Measurements from ENCODE around the gene IGF2BP2. TPM values are rescaled to one million over a fixed set of nuclear protein-coding genes. Genes with fewer than 3 reads are reported as not detected.

IGF2BP2 gene
- total and polyA plus RNA-seq, 2 of the 13 experiments (the other 11 are each of a cell fraction or from before 2014, with no cell fraction given): 6.5 to 46.0 TPM

GRCh38 chr3:185788292-185788691, 36.5 kb downstream of the IGF2BP2 start:
- H3K4me1 ChIP-seq (ENCODE audit: insufficient read depth, low read length): peaks cover 69% of the 10 kb centered on the region
- peaks cover 4 to 8% of the 10 kb centered on the region in 2 experiments for H3K36me3 ChIP-seq (replicated peaks in 1 of 2; ENCODE audit: control insufficient read depth in 1 of 2, insufficient read depth in 2 of 2, low read length in 2 of 2)
- no TSS peak for BruUV-seq (replicated peaks)
- in situ Hi-C loops (cut with HindIII; ENCODE audit: extremely low pct_ligation_motif_present, low pct_unique_long_range_greater_than_20kb) (no loop called here), intact Hi-C loops (cut with micrococcal nuclease; ENCODE audit: unreplicated experiment) (no loop called here)
- no peak overlapping the region for H2AFZ ChIP-seq (ENCODE audit: low read length)
- H3K79me2 ChIP-seq (ENCODE audit: insufficient read depth, low read length): peaks cover 100% of the 10 kb centered on the region
- no peak overlapping the region for H3K4me2 ChIP-seq (ENCODE audit: low read depth, low read length)
- ChIA-PET POLR2A (no interaction called here), CTCF (ENCODE audit: low intra/inter-chr PET ratio, low total read pairs) (no interaction called here)
- DNase-seq (ENCODE audit: low spot score): peak; percentile 29
- TF ChIP-seq XRCC5 (optimal IDR thresholded peaks at IDR 0.05; ENCODE audit: low read length) (no peak), ZFP90 (CRISPR knock-in tag; IDR thresholded peaks at IDR 0.05; ENCODE audit: borderline replicate concordance) (peak; percentile 58; the same call in 1 of the 2 replicates), ZNF550 (CRISPR knock-in tag; IDR thresholded peaks at IDR 0.05; ENCODE audit: borderline replicate concordance) (no peak), ZNF121 (CRISPR knock-in tag; IDR thresholded peaks at IDR 0.05) (peak; percentile 95), ZZZ3 (CRISPR knock-in tag; IDR thresholded peaks at IDR 0.05; ENCODE audit: borderline replicate concordance) (no peak), IRF9 (CRISPR knock-in tag; IDR thresholded peaks at IDR 0.05; ENCODE audit: borderline replicate concordance) (no peak)
- 100% methylated on average over 2 of the region's 2 CpGs for WGBS (ENCODE audit: low lambda C conversion rate)
- H3K27ac ChIP-seq (ENCODE audit: extremely low read length, insufficient read depth, low read length): peak overlapping the region; percentile 14
- no peak for ATAC-seq
- peaks cover 91% of the 10 kb centered on the region for H4K20me1 ChIP-seq (ENCODE audit: insufficient read depth, low read length)
- H3K9ac ChIP-seq (ENCODE audit: insufficient read depth, low read depth, low read length): no peak overlapping the region
- H3K4me3 ChIP-seq (replicated peaks in 1 of 3; ENCODE audit: insufficient read depth in 1 of 3, low read depth in 2 of 3, low read length in 3 of 3): no peak overlapping the region
- no peaks in the 10 kb centered on the region for H3K27me3 ChIP-seq (ENCODE audit: control insufficient read depth in 1 of 2, insufficient read depth in 2 of 2, low read length in 2 of 2)
- FAIRE-seq: no peak
- no peaks in the 10 kb centered on the region for H3K9me3 ChIP-seq (ENCODE audit: low read length)
